ENCODE data around the gene ZCCHC14. TPM values are rescaled to one million over a fixed set of nuclear protein-coding genes. Genes with fewer than 3 reads are reported as not detected.

Gene ZCCHC14
- total RNA-seq, 2 experiments from 2014 or later = 12.4 to 13.9 TPM

GRCh38 chr16:87465306-87465705 is 27.5 kb downstream of the ZCCHC14 start:
- DNase-seq = peak; percentile 66
- CTCF ChIA-PET = interaction anchor here (0.5 to 1.2 kb wide), 4 partner anchors 20 to 1918 kb away, joined by 3 read pairs; no protein-coding TSS in a partner anchor
- Mint-ChIP-seq H3K4me3 (peak overlapping the region; percentile 69), H3K27ac (peak overlapping the region; percentile 92), H3K4me1 (ENCODE audit: low read depth) (peaks cover 51% of the 10 kb centered on the region), H3K27me3 (ENCODE audit: low read depth) (no peaks in the 10 kb centered on the region), H3K9me3 (no peaks in the 10 kb centered on the region), H3K36me3 (ENCODE audit: low read depth) (no peaks in the 10 kb centered on the region)
- intact Hi-C loops (cut with micrococcal nuclease) = loop anchor here (2.0 kb wide), 1 partner anchor 73 kb away; the partner anchor contains the start of gene MAP1LC3B

- peak overlapping the region; percentile 92 for H3K27ac Mint-ChIP-seq
Observed at GRCh38 chr16:87464691-87465300, 28.0 kb downstream of the ZCCHC14 start.

DNA sequence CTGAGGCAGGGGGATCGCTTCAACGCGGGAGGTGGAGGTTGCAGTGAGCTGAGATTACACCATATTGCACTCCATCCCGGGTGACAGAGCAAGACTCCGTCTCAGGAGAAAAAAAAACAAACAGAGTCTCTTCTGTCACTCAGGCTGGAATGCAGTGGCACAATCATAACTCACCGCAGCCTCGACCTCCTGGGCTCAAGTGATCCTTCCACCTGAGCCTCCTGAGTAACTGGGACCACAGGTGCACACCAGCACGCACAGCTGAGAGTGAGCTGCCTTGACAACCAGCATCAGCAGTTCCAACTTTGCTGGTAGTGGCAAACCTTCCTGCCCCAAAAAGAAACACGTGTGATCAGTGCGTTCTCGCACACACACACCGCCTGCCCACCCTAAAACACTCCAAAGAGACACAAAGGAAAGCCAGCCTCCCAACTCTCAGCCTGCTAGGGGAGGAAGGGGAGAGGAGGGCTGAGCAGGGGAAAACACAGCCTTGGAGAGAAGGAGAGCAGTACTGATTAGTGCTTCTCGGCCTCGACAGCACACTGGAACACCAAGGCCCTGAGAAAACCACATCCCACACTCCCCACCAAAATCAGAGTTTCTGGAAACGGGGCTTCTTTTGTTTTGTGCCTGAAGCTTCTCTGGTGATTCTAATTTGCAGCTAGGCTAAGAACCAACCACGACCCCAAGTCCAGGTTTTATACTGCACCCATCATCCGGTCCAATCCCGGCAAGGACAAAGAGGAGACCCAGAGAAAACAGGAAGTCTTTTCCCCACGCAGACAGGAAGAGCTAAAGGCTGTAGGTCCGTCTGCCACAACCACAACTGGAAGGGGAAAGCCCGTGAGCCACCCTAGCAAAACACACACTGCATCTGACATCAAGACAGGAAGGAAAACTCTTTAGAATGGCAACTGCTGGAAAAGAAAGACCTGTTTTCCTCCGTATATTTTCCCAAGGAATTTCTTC is 28.8 kb downstream of the ZCCHC14 start:
- Mint-ChIP-seq H3K4me1 (ENCODE audit: low read depth) (peaks cover 51% of the 10 kb centered on the region), H3K27ac (peak overlapping the region; percentile 92)
- CTCF ChIA-PET = interaction anchor here (0.8 to 1.4 kb wide), 2 partner anchors 20 to 28 kb away, joined by 4 to 5 read pairs; no protein-coding TSS in a partner anchor

More at GRCh38 chr16:87464691-87465300, 28.0 kb downstream of the ZCCHC14 start:
- CTCF ChIA-PET = interaction anchor here (0.6 to 1.4 kb wide), 4 partner anchors 20 to 1919 kb away, joined by 3 to 5 read pairs (median 4); no protein-coding TSS in a partner anchor
- Mint-ChIP-seq H3K4me1 (ENCODE audit: low read depth) (peaks cover 51% of the 10 kb centered on the region), H3K9me3 (no peaks in the 10 kb centered on the region), H3K36me3 (ENCODE audit: low read depth) (peaks cover 2% of the 10 kb centered on the region), H3K27me3 (ENCODE audit: low read depth) (no peaks in the 10 kb centered on the region), H3K4me3 (peak overlapping the region; percentile 69)
- peak; percentile 74 for DNase-seq
- intact Hi-C loops (cut with micrococcal nuclease) = loop anchor here (1.0 to 2.0 kb wide), 4 partner anchors 21 to 72 kb away; partner anchors contain the start of genes MAP1LC3B and ZCCHC14

GRCh38 chr16:87461466-87461991 is 31.3 kb downstream of the ZCCHC14 start:
- H3K27ac Mint-ChIP-seq = peak overlapping the region; percentile 59
- peaks cover 10% of the 10 kb centered on the region for H3K36me3 Mint-ChIP-seq (ENCODE audit: low read depth)
- CTCF ChIA-PET = interaction anchor here (0.7 to 1.2 kb wide), 4 partner anchors 27 to 175 kb away, joined by 3 to 5 read pairs (median 3); no protein-coding TSS in a partner anchor
- no peaks in the 10 kb centered on the region for H3K27me3 Mint-ChIP-seq (ENCODE audit: low read depth)
- DNase-seq = peak; percentile 59
- intact Hi-C loops (cut with micrococcal nuclease) = no loop called here
- H3K4me1 Mint-ChIP-seq (ENCODE audit: low read depth) = peaks cover 59% of the 10 kb centered on the region
- no peaks in the 10 kb centered on the region for H3K9me3 Mint-ChIP-seq
- H3K4me3 Mint-ChIP-seq = peak overlapping the region; percentile 4

More for the DNA sequence above, 28.8 kb downstream of the ZCCHC14 start:
- Mint-ChIP-seq H3K9me3 (no peaks in the 10 kb centered on the region), H3K36me3 (ENCODE audit: low read depth) (peaks cover 4% of the 10 kb centered on the region), H3K27me3 (ENCODE audit: low read depth) (no peaks in the 10 kb centered on the region), H3K4me3 (peak overlapping the region; percentile 69)
- DNase-seq = peak; percentile 83
- intact Hi-C loops (cut with micrococcal nuclease) = loop anchor here (1.0 to 2.0 kb wide), 4 partner anchors 21 to 71 kb away; partner anchors contain the start of genes MAP1LC3B and ZCCHC14

- Mint-ChIP-seq H3K9me3 (no peaks in the 10 kb centered on the region), H3K4me3 (no peak overlapping the region), H3K4me1 (ENCODE audit: low read depth) (peaks cover 53% of the 10 kb centered on the region), H3K27me3 (ENCODE audit: low read depth) (no peaks in the 10 kb centered on the region), H3K27ac (no peak overlapping the region), H3K36me3 (ENCODE audit: low read depth) (peaks cover 10% of the 10 kb centered on the region)
- CTCF ChIA-PET = interaction anchor here (0.9 to 1.2 kb wide), 2 partner anchors 28 to 175 kb away, joined by 3 to 5 read pairs; no protein-coding TSS in a partner anchor
- intact Hi-C loops (cut with micrococcal nuclease) = no loop called here
- no peak for DNase-seq
Observed at GRCh38 chr16:87460936-87461335, 31.9 kb downstream of the ZCCHC14 start.

DNA sequence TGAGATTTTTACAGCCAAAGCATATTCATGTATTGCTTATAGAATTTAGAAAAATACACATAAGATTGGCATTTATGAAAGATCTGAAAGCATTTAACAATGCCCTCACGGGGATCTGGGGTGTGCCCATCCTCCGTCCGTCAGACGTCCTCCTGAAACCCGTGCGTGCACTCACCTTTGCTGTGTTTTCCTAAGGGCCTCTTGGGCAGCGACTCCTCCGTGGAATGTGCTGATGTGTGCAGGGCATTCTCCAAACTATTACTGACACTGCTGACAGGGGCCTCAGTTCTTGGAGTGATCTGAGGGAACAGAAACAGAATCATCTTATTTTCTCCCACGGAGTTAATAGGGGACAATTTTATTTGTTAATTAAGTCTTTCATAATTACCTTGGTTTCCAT is 33.0 kb downstream of the ZCCHC14 start:
- CTCF ChIA-PET = no interaction called here
- peaks cover 44% of the 10 kb centered on the region for H3K4me1 Mint-ChIP-seq (ENCODE audit: low read depth)

GRCh38 chr16:87459027-87459426 is 33.8 kb downstream of the ZCCHC14 start:
- Mint-ChIP-seq H3K27ac (no peak overlapping the region), H3K4me1 (ENCODE audit: low read depth) (peaks cover 36% of the 10 kb centered on the region), H3K9me3 (no peaks in the 10 kb centered on the region), H3K27me3 (ENCODE audit: low read depth) (no peaks in the 10 kb centered on the region), H3K4me3 (no peak overlapping the region), H3K36me3 (ENCODE audit: low read depth) (peaks cover 10% of the 10 kb centered on the region)
- CTCF ChIA-PET = no interaction called here
- no peak for DNase-seq
- intact Hi-C loops (cut with micrococcal nuclease) = no loop called here

More for the DNA sequence above, 33.0 kb downstream of the ZCCHC14 start:
- H3K27me3 Mint-ChIP-seq (ENCODE audit: low read depth) = no peaks in the 10 kb centered on the region
- DNase-seq = no peak
- peaks cover 10% of the 10 kb centered on the region for H3K36me3 Mint-ChIP-seq (ENCODE audit: low read depth)
- H3K4me3 Mint-ChIP-seq = no peak overlapping the region
- intact Hi-C loops (cut with micrococcal nuclease) = no loop called here
- H3K27ac Mint-ChIP-seq = no peak overlapping the region
- H3K9me3 Mint-ChIP-seq = no peaks in the 10 kb centered on the region

- intact Hi-C loops (cut with micrococcal nuclease) = no loop called here
- Mint-ChIP-seq H3K27ac (no peak overlapping the region), H3K27me3 (ENCODE audit: low read depth) (no peaks in the 10 kb centered on the region), H3K36me3 (ENCODE audit: low read depth) (peaks cover 10% of the 10 kb centered on the region), H3K9me3 (no peaks in the 10 kb centered on the region), H3K4me3 (no peak overlapping the region), H3K4me1 (ENCODE audit: low read depth) (peaks cover 30% of the 10 kb centered on the region)
- CTCF ChIA-PET = no interaction called here
- DNase-seq = no peak
Observed at GRCh38 chr16:87458424-87458915, 34.4 kb downstream of the ZCCHC14 start.

- CTCF ChIA-PET = interaction anchor here (1.2 kb wide), 1 partner anchor 21 kb away, joined by 3 read pairs; no protein-coding TSS in a partner anchor
- Mint-ChIP-seq H3K27ac (no peak overlapping the region), H3K9me3 (no peaks in the 10 kb centered on the region), H3K27me3 (ENCODE audit: low read depth) (no peaks in the 10 kb centered on the region), H3K36me3 (ENCODE audit: low read depth) (peaks cover 10% of the 10 kb centered on the region), H3K4me1 (ENCODE audit: low read depth) (peaks cover 28% of the 10 kb centered on the region), H3K4me3 (no peak overlapping the region)
- DNase-seq = peak; percentile 44
- intact Hi-C loops (cut with micrococcal nuclease) = no loop called here
Observed at GRCh38 chr16:87457709-87458423, 35.0 kb downstream of the ZCCHC14 start.

DNA sequence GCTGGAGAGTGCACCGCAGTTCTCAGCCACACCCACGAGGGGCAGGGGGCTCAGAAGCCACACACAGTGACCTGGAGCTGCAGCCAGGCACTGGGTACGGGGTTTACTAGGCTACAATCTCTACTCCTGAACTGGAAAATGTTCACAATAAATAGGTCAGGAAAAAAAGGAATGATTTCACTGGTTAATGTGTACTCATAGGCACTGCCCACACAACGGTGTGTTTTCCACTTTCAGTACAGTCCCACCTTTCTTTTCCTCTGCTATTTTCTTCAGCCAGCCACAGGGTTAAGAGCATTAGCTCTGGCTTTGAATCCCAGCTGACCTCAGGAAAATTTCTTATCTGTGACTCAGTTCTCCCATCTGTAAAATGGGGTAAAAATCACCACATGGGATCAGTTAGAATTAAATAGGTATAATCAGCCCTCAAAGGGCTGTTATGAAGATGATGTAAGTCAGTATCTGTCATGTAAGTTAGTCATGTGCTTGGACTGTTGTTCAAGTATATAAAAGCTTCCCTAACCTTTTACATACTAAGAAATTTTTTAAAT is 35.7 kb downstream of the ZCCHC14 start:
- Mint-ChIP-seq H3K4me1 (ENCODE audit: low read depth) (peaks cover 25% of the 10 kb centered on the region), H3K4me3 (no peak overlapping the region), H3K27ac (no peak overlapping the region), H3K36me3 (ENCODE audit: low read depth) (peaks cover 13% of the 10 kb centered on the region), H3K27me3 (ENCODE audit: low read depth) (no peaks in the 10 kb centered on the region), H3K9me3 (no peaks in the 10 kb centered on the region)
- CTCF ChIA-PET = interaction anchor here (1.2 kb wide), 1 partner anchor 21 kb away, joined by 3 read pairs; no protein-coding TSS in a partner anchor
- intact Hi-C loops (cut with micrococcal nuclease) = no loop called here
- DNase-seq = no peak

GRCh38 chr16:87454391-87454790 is 38.4 kb downstream of the ZCCHC14 start:
- H3K4me1 Mint-ChIP-seq (ENCODE audit: low read depth) = peaks cover 15% of the 10 kb centered on the region
- H3K4me3 Mint-ChIP-seq = no peak overlapping the region
- intact Hi-C loops (cut with micrococcal nuclease) = no loop called here
- no peak overlapping the region for H3K27ac Mint-ChIP-seq
- no peaks in the 10 kb centered on the region for H3K27me3 Mint-ChIP-seq (ENCODE audit: low read depth)
- no peaks in the 10 kb centered on the region for H3K9me3 Mint-ChIP-seq
- DNase-seq = no peak
- CTCF ChIA-PET = no interaction called here
- peaks cover 16% of the 10 kb centered on the region for H3K36me3 Mint-ChIP-seq (ENCODE audit: low read depth)

Data from activated naive CD4-positive, alpha-beta T cell treated with anti-CD3 and anti-CD28 coated beads for 36 hours (primary cell).